Prostate gland (tissue), 2 donors: ENCODE data around the gene CBY3.

Experiments used
- POLR2A ChIP-seq: fragments of 450-650 bp; IDR thresholded peaks from one replicate; pipeline ENCODE4 v1.6.1; 2016; ENCODE audit warnings: antibody characterized with exemption, mild to moderate bottlenecking
- TF ChIP-seq, protein P1 (sequence below), 4 experiments: fragments of 200-600 bp in 2 of 4; fragments of 450-650 bp in 2 of 4; sonication (generic) in 2 of 4; IDR thresholded peaks; 1 replicate in 3 of 4; 2 replicates in 1 of 4; pipeline ENCODE4 v1.5.1; 2016 to 2019; ENCODE audit warnings: antibody characterized with exemption in 4 of 4, mild to moderate bottlenecking in 2 of 4, moderate library complexity in 2 of 4

- TF ChIP-seq POLR2A: no peak
- TF ChIP-seq, protein P1, sequence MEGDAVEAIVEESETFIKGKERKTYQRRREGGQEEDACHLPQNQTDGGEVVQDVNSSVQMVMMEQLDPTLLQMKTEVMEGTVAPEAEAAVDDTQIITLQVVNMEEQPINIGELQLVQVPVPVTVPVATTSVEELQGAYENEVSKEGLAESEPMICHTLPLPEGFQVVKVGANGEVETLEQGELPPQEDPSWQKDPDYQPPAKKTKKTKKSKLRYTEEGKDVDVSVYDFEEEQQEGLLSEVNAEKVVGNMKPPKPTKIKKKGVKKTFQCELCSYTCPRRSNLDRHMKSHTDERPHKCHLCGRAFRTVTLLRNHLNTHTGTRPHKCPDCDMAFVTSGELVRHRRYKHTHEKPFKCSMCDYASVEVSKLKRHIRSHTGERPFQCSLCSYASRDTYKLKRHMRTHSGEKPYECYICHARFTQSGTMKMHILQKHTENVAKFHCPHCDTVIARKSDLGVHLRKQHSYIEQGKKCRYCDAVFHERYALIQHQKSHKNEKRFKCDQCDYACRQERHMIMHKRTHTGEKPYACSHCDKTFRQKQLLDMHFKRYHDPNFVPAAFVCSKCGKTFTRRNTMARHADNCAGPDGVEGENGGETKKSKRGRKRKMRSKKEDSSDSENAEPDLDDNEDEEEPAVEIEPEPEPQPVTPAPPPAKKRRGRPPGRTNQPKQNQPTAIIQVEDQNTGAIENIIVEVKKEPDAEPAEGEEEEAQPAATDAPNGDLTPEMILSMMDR (IDR thresholded peaks at IDR 0.05): no peak
These were observed 637 bp downstream of the CBY3 start for GRCh38 chr5:179680014-179680779.
